ENCODE measurements around the gene WDR70. TPM values are rescaled to one million over a fixed set of nuclear protein-coding genes. Genes with fewer than 3 reads are reported as not detected.
"Not testable (repeated sequence)": the region's sequence is repeated elsewhere in the genome, so short reads cannot be mapped to it uniquely, and the experiment has no call there.

Gene WDR70
- 42.0 and 46.3 TPM in 2 replicates for total RNA-seq

DNA sequence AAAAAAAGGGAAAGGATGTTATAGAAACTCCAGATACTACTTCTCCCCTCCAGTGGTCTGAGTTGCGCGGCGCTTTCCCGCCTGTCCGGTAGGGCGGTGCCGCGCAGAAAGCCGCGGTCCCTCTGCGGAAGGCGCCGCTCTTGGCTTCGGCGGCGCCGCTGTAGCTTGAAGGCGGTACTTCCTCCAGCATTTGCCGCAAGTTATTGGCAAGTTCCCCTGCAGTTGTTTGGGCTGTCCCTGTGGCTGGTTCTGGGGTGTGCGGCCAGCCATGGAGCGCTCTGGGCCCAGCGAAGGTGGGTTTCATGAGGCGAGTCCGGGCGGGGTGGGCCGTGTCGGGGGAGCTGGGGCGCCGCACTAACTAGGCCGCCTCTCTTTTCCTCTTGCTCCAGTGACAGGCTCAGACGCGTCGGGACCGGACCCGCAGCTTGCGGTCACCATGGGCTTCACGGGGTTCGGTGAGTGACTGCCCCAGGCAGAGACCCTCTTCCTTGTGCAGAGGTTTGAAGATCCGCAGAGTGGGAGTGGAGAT is at the start of gene WDR70:
WDR70 (plus strand) TSS at position 219 of the 529 bp plus-strand sequence; CDS start at position 269, 50 bp downstream.
- Mint-ChIP-seq H3K4me1 (ENCODE audit: low read depth) (peaks cover 14% of the 10 kb centered on the region), H3K4me3 (peak within 1 kb of the TSS; percentile 95), H3K36me3 (ENCODE audit: low read depth) (peaks cover 13% of the 10 kb centered on the region), H3K27ac (peak within 1 kb of the TSS; percentile 79)
- not testable (repeated sequence) for H3K9me3 Mint-ChIP-seq; H3K27me3 Mint-ChIP-seq (ENCODE audit: insufficient read depth)
- DNase-seq (ENCODE audit: low spot score) = peak; percentile 77
- intact Hi-C loops (cut with micrococcal nuclease) = loop anchor here (1.0 to 2.0 kb wide), 2 partner anchors 8 to 344 kb away; partner anchors contain the start of gene NUP155

DNA sequence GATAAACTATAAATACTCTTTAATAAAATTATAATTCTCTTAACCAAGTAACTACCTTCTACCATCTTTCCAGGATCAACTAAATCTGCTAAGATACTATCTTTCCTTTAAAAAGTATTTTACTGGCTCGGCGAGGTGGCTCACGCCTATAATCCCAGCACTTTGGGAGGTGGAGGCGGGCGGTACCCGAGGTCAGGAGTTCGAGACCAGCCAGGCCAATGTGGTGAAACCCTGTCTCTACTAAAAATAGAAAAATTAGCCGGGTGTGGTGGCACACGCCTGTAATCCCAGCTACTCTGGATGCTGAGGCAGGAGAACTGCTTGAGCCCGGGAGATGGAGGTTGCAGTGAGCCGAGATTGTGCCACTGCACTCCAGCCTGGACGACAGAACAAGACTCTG is 44.4 kb upstream of the WDR70 start:
- intact Hi-C loops (cut with micrococcal nuclease); H3K4me3 Mint-ChIP-seq; H3K27me3 Mint-ChIP-seq (ENCODE audit: insufficient read depth); H3K27ac Mint-ChIP-seq; H3K4me1 Mint-ChIP-seq (ENCODE audit: low read depth); H3K9me3 Mint-ChIP-seq; DNase-seq (ENCODE audit: low spot score): not testable (repeated sequence)
- peaks cover 32% of the 10 kb centered on the region for H3K36me3 Mint-ChIP-seq (ENCODE audit: low read depth)

DNA sequence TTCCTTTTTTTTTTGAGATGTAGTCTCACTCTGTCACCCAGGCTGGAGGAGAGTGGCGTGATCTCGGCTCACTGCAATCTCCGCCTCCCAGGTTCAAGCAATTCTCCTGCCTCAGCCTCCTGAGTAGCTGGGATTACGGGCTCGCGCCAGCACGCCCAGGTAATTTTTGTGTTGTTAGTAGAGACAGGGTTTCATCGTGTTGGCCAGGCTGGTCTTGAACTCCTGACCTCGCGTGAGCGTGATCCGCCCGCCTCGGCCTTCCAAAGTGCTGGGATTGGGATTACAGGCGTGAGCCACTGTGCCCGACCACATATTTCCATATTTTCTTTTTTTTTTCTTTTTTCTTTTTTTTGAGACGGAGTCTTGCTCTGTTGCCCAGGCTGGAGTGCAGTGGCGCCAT is 36.4 kb upstream of the WDR70 start:
- H3K27ac Mint-ChIP-seq; H3K4me3 Mint-ChIP-seq; H3K27me3 Mint-ChIP-seq (ENCODE audit: insufficient read depth); H3K4me1 Mint-ChIP-seq (ENCODE audit: low read depth); DNase-seq (ENCODE audit: low spot score); H3K9me3 Mint-ChIP-seq: not testable (repeated sequence)
- H3K36me3 Mint-ChIP-seq (ENCODE audit: low read depth) = peaks cover 35% of the 10 kb centered on the region
- intact Hi-C loops (cut with micrococcal nuclease) = loop anchor here (5.0 kb wide), 1 partner anchor 40 kb away; no protein-coding TSS in a partner anchor

DNA sequence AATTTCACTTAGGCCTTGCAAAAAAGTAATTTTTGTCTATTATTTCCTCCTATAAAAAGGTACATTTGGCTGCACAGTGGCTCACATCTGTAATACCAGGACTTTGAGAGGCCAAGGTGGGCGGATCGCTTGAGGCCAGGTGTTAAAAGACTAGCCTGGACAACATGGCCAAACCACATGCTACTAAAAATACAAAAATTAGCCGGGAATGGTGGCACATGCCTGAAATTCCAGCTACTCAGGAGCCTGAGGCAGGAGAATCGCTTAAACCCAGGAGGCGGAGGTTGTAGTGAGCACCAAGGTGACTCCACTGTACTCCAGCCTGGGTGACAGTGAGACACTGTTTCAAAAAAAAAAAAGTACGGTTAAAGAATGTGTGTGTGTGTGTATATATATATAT is 24.0 kb upstream of the WDR70 start:
- Mint-ChIP-seq H3K9me3 (no peaks in the 10 kb centered on the region), H3K4me3 (no peak overlapping the region), H3K4me1 (ENCODE audit: low read depth) (no peaks in the 10 kb centered on the region), H3K36me3 (ENCODE audit: low read depth) (peaks cover 11% of the 10 kb centered on the region), H3K27me3 (ENCODE audit: insufficient read depth) (no peaks in the 10 kb centered on the region), H3K27ac (no peak overlapping the region)
- intact Hi-C loops (cut with micrococcal nuclease) = no loop called here
- no peak for DNase-seq (ENCODE audit: low spot score)

DNA sequence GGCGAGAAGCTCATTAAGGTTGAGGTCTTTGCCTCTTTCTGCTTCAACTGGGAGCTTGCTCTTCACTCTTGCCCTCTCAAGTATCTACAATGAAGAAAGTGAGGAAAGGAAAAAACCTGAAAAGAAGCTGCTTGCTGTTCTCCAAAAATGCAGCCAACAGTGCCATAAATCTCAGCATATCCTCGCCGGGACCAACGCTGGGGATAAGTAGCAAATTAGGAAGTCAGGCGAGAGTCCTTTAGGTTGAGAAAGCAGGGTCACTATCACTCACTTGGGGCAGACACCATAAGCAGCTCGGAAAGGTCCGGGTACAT is 8.6 kb upstream of the WDR70 start:
- DNase-seq (ENCODE audit: low spot score) = no peak
- Mint-ChIP-seq H3K4me1 (ENCODE audit: low read depth) (peaks cover 41% of the 10 kb centered on the region), H3K36me3 (ENCODE audit: low read depth) (peaks cover 7% of the 10 kb centered on the region), H3K4me3 (peak overlapping the region; percentile 94), H3K27me3 (ENCODE audit: insufficient read depth) (no peaks in the 10 kb centered on the region), H3K27ac (peak overlapping the region; percentile 97), H3K9me3 (no peaks in the 10 kb centered on the region)
- intact Hi-C loops (cut with micrococcal nuclease) = loop anchor here (2.0 to 5.0 kb wide), 5 partner anchors 122 to 1218 kb away; partner anchors contain the start of genes CPLANE1, LMBRD2, NADK2 and SKP2

DNA sequence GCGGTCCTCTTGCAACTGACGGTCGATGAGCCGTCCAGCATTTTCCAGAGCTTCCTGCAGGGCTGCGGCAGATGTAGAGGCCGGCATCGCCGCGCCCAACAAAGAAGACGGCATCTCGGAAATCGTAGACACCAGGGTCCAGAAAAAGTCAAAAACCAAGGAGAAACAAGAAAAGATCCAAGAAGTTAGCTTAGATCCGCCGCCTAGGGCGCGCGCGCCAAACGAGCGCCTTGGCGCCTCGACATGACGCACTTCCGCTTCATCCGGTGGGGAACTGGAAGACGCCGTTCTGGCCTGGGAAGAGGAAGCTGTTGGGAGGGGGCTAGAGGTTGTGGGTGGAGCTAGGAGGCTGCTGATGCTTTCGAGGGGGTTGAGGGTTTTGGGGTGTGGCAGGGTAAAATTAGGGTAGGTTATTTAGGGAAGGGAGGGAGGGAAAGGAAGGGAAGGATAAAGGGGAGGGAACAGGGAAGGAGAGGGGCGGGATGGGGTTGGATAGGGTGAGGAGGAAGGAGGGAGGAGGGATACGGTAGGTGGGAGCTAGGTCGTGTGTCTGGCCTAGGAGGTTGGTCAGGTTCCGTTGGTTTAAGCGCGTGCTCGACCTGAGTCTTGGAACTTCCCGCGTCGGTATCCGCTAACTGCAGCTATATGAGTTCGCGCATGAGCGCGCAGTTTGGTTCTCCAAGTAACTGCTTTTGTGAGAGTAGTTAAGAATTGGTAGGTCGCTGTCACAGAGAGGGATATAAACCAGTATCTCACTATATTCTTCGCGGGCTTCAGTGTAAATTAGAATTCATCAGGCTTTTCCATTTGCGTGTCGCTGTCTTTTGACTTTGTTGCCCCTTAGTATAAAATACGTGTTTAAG is 8.0 kb upstream of the WDR70 start, which contains the start of gene NUP155:
NUP155 (minus strand) TSS at position 243 of the 863 bp plus-strand sequence; CDS start at position 114, 129 bp downstream.
- intact Hi-C loops (cut with micrococcal nuclease) = loop anchor here (1.0 to 5.0 kb wide), 8 partner anchors 8 to 1219 kb away; partner anchors contain the start of genes CPLANE1, LMBRD2, NADK2 and NIPBL
- peak within 1 kb of the TSS; percentile 94 for H3K4me3 Mint-ChIP-seq
- peaks cover 4% of the 10 kb centered on the region for H3K36me3 Mint-ChIP-seq (ENCODE audit: low read depth)
- H3K27me3 Mint-ChIP-seq (ENCODE audit: insufficient read depth) = no peaks in the 10 kb centered on the region
- peak within 1 kb of the TSS; percentile 97 for H3K27ac Mint-ChIP-seq
- H3K9me3 Mint-ChIP-seq = no peaks in the 10 kb centered on the region
- DNase-seq (ENCODE audit: low spot score) = peak; percentile 87
- H3K4me1 Mint-ChIP-seq (ENCODE audit: low read depth) = peaks cover 37% of the 10 kb centered on the region

DNA sequence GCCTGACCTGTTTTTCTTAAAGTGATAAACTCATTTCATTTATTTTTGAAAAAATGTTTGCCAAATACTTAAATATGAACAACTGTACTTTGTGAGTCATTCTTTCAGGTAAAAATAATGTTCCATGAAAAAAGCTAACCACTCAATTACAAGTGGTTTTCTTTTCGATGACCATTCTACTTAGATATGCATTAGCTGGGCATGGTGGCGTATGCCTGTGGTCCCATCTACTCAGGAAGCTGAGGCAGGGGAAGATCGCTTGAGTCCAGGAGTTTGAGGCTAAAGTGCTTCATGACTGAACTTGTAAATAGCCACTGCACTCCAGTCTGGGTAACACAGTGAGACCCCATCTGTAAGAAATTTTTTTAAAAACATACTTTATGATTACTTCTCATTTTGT is 4.0 kb upstream of the WDR70 start:
- intact Hi-C loops (cut with micrococcal nuclease) = no loop called here

DNA sequence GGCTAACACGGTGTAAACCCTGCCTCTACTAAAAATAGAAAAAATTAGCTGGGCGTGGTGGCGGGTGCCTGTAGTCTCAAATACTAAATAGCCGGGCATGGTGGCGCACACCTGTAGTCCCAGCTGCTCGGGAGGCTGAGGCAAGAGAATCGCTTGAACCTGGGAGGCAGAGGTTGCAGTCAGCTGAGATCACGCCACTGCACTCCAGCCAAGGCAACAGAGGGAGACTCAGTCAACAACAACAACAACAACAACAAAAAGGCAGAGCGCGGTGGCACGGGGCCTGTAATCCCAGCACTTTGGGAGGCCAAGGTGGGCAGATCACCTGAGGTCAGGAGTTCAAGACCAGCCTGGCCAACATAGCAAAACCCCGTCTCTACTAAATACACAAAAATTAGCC is 1.1 kb upstream of the WDR70 start:
- Mint-ChIP-seq H3K4me1 (ENCODE audit: low read depth) (peaks cover 14% of the 10 kb centered on the region), H3K4me3 (peak overlapping the region; percentile 66)
- not testable (repeated sequence) for H3K27me3 Mint-ChIP-seq (ENCODE audit: insufficient read depth); H3K36me3 Mint-ChIP-seq (ENCODE audit: low read depth); H3K27ac Mint-ChIP-seq; DNase-seq (ENCODE audit: low spot score); H3K9me3 Mint-ChIP-seq
- intact Hi-C loops (cut with micrococcal nuclease) = loop anchor here (2.0 kb wide), 1 partner anchor 345 kb away; no protein-coding TSS in a partner anchor

More for the DNA sequence above, 4.0 kb upstream of the WDR70 start:
- DNase-seq (ENCODE audit: low spot score) = no peak
- no peaks in the 10 kb centered on the region for H3K9me3 Mint-ChIP-seq
- H3K4me3 Mint-ChIP-seq = no peak overlapping the region
- H3K36me3 Mint-ChIP-seq (ENCODE audit: low read depth) = no peaks in the 10 kb centered on the region
- peaks cover 19% of the 10 kb centered on the region for H3K4me1 Mint-ChIP-seq (ENCODE audit: low read depth)
- no peaks in the 10 kb centered on the region for H3K27me3 Mint-ChIP-seq (ENCODE audit: insufficient read depth)
- H3K27ac Mint-ChIP-seq = no peak overlapping the region

DNA sequence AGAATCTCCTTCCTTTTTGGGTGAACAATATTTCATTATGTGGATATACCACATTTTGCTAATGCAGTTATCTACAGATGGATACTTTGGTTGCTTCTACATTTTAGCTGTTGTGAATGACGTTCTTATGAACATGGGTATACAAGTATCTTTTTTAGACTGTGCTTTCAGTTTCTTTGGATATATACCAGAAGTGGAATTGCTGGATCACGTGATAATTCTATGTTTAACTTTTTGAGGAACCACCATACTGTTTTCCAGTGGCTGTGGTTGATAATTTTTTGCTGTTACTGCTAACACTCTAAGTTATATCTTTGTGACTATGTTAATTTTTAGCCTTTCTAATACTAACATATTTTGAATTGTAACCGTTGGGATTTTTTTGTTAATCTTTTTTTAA is 12.5 kb downstream of the WDR70 start:
- no peaks in the 10 kb centered on the region for H3K9me3 Mint-ChIP-seq
- DNase-seq (ENCODE audit: low spot score) = no peak
- no peaks in the 10 kb centered on the region for H3K27me3 Mint-ChIP-seq (ENCODE audit: insufficient read depth)
- H3K4me3 Mint-ChIP-seq = no peak overlapping the region
- no peak overlapping the region for H3K27ac Mint-ChIP-seq
- H3K4me1 Mint-ChIP-seq (ENCODE audit: low read depth) = peaks cover 6% of the 10 kb centered on the region
- intact Hi-C loops (cut with micrococcal nuclease) = no loop called here
- H3K36me3 Mint-ChIP-seq (ENCODE audit: low read depth) = peaks cover 19% of the 10 kb centered on the region

DNA sequence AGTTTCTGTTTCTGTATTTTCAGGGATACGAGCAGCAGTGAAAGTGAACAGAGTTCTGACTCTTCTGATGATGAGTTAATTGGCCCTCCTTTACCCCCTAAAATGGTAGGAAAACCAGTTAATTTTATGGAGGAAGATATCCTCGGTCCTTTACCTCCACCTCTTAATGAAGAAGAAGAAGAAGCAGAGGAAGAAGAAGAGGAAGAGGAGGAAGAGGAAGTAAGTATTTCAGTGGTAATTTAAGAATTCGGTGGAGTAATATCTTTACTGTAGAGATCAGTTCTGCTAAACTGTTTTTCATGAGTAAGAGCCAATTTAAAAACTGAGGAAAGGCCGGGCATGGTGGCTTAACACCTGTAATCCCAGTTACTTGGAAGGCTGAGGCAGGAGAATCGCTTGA is 17.2 kb downstream of the WDR70 start:
- Mint-ChIP-seq H3K27ac (no peak overlapping the region), H3K36me3 (ENCODE audit: low read depth) (peaks cover 23% of the 10 kb centered on the region), H3K27me3 (ENCODE audit: insufficient read depth) (no peaks in the 10 kb centered on the region), H3K4me1 (ENCODE audit: low read depth) (no peaks in the 10 kb centered on the region), H3K9me3 (no peaks in the 10 kb centered on the region), H3K4me3 (no peak overlapping the region)
- intact Hi-C loops (cut with micrococcal nuclease) = no loop called here
- no peak for DNase-seq (ENCODE audit: low spot score)

DNA sequence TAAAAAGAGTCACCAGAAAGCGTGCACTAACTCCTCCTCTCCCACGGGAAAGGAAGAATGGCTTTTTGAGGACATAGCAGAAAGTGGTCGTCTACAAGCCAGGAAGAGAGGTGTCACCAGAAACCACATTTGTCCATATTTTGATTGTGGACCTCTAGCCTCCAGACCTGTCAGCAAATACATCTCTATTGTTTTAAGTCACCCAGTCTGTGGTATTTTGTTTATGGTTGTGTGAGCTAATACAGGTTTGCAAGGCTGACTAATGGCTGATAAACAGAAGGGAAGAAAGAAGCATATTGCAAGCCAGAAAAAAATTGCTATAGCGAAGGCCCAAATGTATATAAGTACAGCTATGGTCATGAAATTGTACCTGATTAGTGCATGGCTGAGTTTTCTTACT is 21.4 kb downstream of the WDR70 start:
- Mint-ChIP-seq H3K27ac (no peak overlapping the region), H3K36me3 (ENCODE audit: low read depth) (peaks cover 14% of the 10 kb centered on the region), H3K9me3 (no peaks in the 10 kb centered on the region), H3K4me3 (no peak overlapping the region), H3K27me3 (ENCODE audit: insufficient read depth) (no peaks in the 10 kb centered on the region), H3K4me1 (ENCODE audit: low read depth) (no peaks in the 10 kb centered on the region)
- no peak for DNase-seq (ENCODE audit: low spot score)
- intact Hi-C loops (cut with micrococcal nuclease) = no loop called here

DNA sequence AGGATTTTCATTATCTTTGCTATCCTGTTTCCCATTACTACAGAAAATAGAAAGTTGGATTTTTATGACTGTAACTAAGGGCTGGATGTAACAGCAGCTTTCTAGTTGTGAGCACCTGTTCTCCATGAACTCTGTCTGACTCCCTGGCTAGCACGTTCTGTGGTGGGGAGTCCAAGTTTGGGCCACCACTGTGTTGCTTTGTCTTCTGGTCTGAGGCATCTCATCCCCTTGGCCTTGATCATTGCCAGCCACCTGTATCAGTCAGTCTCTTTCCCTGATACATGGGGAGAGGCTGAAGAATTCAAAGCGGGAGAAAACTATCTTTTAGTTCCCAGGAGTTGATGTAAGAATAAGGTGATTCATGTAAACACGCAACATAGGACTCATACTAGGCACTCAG is 33.4 kb downstream of the WDR70 start:
- H3K36me3 Mint-ChIP-seq (ENCODE audit: low read depth) = peaks cover 5% of the 10 kb centered on the region
- H3K9me3 Mint-ChIP-seq = no peaks in the 10 kb centered on the region
- H3K27ac Mint-ChIP-seq = no peak overlapping the region
- no peak for DNase-seq (ENCODE audit: low spot score)
- H3K4me3 Mint-ChIP-seq = no peak overlapping the region
- no peaks in the 10 kb centered on the region for H3K27me3 Mint-ChIP-seq (ENCODE audit: insufficient read depth)
- intact Hi-C loops (cut with micrococcal nuclease) = loop anchor here (2.0 to 5.0 kb wide), 2 partner anchors 310 to 424 kb away; no protein-coding TSS in a partner anchor
- H3K4me1 Mint-ChIP-seq (ENCODE audit: low read depth) = no peaks in the 10 kb centered on the region

DNA sequence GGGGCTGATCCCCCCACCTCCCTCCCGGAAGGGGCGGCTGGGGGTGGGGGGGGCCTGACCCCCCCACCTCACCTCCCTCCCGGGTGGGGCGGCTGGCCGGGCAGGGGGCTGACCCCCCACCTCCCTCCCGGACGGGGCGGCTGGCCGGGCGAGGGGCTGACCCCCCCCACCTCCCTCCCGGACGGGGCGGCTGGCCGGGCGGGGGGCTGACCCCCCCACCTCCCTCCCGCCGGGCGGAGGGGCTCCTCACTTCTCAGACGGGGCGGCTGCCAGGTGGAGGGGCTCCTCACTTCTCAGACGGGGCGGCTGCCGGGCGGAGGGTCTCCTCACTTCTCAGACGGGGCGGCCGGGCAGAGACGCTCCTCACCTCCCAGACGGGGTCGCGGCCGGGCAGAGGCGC is 36.3 kb downstream of the WDR70 start:
- H3K27me3 Mint-ChIP-seq (ENCODE audit: insufficient read depth); H3K27ac Mint-ChIP-seq; H3K36me3 Mint-ChIP-seq (ENCODE audit: low read depth); H3K9me3 Mint-ChIP-seq; intact Hi-C loops (cut with micrococcal nuclease); H3K4me1 Mint-ChIP-seq (ENCODE audit: low read depth); DNase-seq (ENCODE audit: low spot score); H3K4me3 Mint-ChIP-seq: not testable (repeated sequence)

All from activated T-helper 1 cell treated with anti-CD3 and anti-CD28 coated beads, Interleukin-12 subunit alpha, Interleukin-12 subunit beta, Interleukin-2, Interleukin-4 antibody, amounts not matched to agents 30 ng/mL and 10 ng/mL and 1 ng/mL, durations not matched to agents 14 hours and 24 hours and 36 hours (primary cell).